Measurements from ENCODE around the gene TMEM255B.
"Not testable (repeated sequence)": the region's sequence is repeated elsewhere in the genome, so short reads cannot be mapped to it uniquely, and the experiment has no call there.

Gene TMEM255B

GRCh38 chr13:113791226-113791625 is 32.2 kb downstream of the TMEM255B start:
- DNase-seq: no peak

DNA sequence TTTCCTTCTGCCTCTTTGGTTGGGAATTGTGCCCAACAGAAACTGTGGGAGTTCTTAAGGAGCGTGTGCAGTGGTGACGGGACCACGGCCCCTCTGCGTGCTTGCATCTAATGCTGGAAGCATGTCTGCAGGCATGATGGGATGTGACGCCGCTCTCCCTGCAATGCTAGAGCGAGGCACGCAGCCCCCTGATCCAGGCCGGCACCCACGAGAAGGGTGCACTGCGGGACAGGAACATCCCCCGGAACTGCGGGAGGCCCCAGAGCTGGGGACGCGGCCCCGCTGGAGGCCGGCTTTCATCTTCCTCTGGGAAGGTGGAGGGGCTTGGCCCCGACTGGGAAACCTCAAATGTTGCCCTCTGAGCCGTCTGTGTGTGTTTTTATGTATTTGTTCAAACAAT is 32.7 kb downstream of the TMEM255B start:
- no peak for DNase-seq

DNA sequence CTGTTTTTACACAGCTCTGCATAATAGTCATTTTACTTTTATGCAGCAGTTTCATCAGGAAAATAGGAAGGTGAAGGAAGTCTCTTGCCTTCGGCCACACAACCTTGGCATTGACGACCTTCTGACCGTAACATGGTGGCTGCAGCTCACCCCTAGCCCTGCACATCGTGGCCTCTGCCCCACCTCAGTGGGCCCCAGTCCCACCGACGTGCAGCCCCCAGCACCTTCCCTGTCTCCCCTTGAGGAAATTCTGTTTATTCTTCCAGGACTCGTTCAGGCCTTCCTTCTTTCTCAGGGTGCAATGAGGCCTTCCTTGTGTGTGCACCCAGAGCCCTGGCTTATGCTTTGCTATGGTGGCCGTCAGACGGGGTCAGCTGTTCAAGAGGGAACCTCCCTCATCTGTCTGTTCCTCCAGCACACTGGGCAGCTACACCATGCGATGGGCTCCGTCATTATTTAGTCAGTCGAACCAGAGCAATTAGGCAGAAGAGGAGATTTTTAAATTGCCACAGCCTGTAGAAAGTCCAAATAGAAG is 33.3 kb downstream of the TMEM255B start:
- no peak for DNase-seq

DNA sequence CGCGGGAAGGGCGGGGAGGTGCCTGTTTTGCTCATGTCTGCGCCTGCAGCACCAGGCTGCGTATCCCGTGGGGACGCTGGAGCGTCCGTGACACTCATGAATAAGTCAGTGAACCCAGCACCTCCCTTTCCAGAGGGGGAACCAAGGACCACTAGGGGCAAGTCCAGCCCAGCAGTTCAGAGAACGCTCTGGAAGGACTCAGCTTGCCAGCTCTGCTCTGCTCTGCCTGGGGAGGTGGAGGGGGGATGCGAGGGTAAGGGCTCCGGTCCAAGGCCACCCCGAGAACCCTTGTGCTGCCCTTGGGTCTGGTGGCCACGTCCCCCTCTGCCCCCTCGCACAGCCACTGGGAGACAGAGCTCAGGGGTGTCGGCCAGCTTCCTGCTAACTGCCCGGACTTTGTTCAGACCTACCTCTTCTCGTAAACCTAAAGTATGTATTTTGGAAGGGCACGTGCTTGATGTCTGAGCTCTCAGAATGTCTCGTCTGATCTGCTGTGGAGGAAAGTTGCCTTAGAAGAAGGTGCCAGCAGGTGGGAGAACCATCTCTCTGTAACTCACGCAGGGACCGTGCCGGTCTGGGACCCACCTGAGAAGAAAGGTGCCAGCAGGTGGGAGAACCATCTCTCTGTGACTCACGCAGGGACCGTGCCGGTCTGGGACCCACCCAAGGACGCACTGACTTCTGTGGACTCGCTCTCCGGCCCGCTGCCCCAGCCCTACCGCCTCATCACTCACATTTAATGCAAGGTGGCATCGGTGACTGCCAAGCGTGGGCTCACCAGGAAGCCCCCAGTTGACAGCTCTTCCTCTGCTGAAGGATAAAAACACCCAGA is 34.1 kb downstream of the TMEM255B start:
- no peak for DNase-seq

GRCh38 chr13:113793718-113794085 is 34.7 kb downstream of the TMEM255B start:
- DNase-seq: no peak

DNA sequence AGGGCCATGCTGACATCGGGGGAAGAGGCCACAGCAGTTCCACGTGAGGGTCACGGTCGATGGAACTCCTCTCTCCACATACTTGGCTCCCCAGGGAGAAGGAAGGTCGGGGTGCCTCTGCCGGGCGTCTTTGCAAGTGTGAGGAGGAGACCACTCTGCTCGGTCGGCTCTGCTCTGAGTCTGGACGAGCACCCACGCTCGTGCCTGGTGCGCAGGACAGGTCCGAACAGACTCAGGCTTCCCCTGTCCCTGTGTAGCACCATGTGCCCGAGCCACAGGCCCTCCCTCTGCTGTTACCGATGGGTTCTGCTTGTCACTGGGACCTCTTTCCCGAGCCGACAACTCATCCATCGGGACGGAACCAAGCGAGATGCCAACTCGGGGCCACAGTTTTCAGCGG is 35.1 kb downstream of the TMEM255B start:
- DNase-seq: no peak

DNA sequence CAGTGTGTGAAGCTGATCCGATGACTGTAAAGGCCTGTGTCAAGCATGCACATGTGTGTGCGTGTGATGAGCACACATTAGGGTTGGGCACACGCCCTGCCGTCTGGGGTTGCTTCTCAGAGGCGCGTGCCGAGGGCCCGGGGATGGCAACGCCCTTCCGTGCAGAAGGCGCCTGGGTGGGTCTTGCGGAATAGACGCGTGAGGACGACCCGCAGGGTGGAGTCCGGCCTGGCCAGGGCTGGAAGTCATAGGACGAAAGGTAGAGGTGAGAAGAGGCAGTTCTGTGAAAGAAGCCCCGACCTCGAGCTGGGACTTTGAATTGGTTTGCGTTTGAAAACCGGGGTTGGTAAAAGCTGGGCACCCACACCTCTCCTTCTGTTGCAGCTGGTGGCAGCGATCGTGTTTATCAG is 35.7 kb downstream of the TMEM255B start:
- no peak for DNase-seq

- not testable (repeated sequence) for DNase-seq
Observed at GRCh38 chr13:113795362-113795761, 36.3 kb downstream of the TMEM255B start.

GRCh38 chr13:113796211-113796963 is 37.4 kb downstream of the TMEM255B start:
- DNase-seq: no peak

DNA sequence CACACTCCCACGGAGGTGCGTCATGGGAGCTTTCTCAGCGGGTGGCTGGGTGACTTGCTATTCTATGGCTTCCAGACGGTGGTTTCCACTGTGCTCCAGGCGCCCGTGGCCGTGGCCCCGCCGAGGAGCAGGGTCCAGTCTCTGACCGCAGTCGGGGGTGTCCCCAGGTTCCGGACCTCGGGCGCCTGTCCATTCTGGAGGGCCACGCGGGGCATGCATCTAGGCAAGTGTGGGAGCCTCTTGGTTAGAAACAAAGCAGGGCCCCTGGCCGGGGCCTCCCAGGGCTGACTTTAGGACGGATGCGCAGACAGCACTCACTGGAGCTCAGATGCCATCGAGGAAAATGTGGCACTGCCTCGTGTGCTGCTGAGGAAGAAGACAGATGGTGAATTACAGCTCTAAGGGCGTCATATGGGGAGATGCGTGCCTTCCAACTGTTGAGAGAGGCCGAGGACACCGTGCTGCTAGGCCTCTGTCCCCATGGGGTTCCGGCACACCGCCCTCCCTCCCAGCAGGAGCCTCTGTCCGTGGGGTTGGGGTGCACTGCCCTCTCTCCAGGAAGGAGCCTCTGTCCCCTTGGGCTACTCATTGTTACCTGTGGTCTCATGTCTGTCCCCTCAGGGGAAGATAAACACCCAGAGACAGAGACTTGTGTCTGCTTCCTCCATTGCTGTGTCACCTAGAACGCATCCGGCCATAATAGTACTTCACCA is 38.1 kb downstream of the TMEM255B start:
- no peak for DNase-seq

DNA sequence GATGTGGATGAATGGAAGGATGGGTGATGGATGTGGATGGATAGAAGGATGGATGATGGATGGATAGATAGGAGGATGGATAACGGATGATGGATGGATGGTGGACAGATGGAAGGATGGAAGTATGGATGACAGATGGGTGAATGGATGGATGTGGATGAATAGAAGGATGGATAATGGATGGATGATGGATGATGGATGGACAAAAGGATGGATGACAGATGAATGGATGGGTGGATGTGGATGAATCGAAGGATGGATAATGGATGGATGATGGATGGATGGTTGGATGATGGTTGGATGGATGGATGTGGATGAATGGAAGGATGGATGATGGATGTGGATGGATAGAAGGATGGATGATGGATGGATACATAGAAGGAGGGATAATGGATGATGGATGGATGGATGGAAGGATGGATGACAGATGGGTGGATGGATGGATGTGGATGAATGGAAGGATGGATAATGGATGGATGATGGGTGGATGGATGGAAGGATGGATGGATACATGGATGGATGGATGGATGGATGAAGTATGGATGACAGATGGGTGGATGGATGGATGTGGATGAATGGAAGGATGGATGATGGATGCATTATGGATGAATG is 39.3 kb downstream of the TMEM255B start:
- DNase-seq: no peak

GRCh38 chr13:113800576-113800926 is 41.5 kb downstream of the TMEM255B start:
- no peak for DNase-seq

GRCh38 chr13:113801289-113801961 is 42.4 kb downstream of the TMEM255B start:
- DNase-seq: no peak

DNA sequence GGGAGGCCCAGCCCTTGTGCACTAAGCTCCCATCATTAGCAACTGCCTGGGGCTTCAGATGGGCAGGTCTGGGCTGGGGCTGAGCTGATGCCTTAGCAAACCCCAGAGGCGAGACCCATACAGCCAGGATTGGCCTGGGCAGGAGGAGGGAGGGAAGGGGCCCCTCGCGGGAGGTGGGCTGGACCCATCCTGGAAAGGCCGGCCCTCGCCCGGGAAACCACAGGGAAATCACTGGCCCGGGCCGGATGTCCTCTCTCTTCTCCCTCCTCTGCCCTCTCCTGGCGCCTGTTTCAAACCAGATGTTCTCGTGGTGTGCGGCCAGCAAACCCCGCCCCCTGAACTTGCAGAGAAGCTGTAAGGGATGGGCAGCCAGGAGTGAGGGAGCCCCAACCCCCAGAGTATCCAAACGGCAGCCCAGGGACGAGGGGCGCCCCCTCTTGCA is 43.1 kb downstream of the TMEM255B start:
- no peak for DNase-seq

- DNase-seq: no peak
Observed at GRCh38 chr13:113802761-113803160, 43.7 kb downstream of the TMEM255B start.

- DNase-seq: no peak
Observed at GRCh38 chr13:113803409-113804016, 44.5 kb downstream of the TMEM255B start.

DNA sequence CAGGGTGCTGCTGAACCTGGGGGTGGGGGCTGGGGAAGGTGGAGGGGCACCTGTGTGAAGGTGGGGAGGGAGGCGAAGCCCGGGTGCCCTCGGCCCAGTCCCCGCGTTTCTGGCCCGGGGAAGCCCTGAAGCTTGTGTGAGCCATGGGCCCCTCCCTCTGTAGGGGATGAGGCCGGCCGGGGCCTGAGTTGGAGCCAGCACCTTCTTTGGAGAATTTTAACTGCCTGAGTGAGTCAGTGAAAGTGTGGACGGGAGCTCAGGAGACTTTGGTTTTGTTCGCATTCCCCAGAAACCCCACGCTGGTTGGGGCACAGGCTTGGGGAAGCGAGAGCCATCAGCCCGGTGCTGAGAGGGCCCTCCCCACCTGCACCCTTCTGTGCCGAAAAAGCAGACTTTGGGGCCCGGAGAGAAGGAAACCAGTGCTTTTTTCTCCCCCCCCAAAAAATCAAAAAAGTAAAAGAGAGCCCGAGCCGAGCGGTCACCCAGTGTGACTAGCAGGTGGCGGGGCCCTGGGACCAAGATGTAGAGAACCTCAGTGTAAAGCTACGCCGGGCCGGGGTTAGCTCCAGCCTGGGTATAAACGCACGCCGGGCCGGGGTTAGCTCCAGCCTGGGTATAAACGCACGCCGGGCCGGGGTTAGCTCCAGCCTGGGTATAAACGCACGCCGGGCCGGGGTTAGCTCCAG is 45.1 kb downstream of the TMEM255B start:
- no peak for DNase-seq

DNA sequence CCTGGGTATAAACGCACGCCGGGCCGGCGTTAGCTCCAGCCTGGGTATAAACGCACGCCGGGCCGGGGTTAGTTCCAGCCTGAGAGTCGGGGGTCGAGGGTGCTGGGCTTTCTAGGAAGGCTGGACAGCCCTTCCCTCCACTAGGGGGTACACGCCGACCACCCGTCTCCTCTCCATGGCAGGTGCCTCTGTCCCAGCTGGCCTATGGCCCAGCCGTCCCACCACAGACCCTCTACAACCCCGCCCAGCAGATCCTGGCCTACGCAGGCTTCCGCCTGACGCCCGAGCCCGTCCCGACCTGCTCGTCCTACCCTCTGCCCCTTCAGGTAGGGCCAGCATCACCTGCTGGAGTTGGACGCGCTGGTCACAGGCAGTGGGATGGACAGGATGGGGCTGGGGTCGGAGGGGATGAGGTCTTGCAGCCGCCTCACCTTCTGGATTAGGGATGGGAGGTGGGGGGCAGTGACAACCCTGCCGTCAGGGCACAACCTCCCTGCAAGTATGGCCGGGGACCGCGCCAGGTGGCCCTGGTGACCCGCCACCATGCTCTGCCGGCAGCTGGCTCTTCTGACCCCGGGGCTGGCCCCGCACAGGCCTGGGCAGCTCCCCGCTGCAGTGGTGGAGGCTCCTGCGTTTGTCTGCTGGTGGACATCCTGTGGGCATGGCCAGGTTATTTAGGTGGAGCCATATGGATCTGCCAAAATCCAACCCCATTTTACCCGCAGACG is 45.8 kb downstream of the TMEM255B start:
- no peak for DNase-seq

DNA sequence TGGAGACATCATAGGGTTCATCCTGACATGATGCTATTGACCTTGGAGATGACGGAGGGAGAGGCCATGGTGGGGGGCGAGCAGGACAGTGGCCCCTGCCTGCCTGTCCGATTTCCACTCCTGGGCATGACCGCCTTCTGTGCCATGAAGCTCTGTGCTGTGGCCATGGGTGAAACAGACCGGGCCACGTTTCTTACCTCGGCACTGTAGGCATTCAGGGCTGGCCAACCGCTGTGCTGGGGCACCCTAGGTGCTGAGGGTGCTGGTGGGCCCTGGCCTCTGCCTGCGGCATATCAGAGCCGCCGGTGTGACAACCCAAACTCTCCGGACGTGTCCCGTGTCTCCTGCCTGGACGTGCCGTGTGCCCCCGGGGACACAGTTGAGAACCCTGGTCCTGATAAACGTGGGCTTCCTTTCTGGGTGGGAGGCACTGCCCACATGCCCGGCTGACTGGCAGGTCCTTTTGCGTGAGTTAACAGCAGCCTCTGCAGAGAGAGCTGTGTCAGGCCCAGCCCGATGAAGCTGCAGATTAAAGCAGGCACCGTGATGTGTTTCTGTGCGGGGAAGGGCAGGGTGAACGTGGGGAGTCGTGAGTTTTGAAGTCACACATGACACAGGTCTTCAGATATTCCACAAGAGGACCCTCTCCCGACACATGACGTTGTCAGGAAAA is 46.5 kb downstream of the TMEM255B start:
- DNase-seq: no peak

- DNase-seq: no peak
Observed at GRCh38 chr13:113806104-113806471, 47.1 kb downstream of the TMEM255B start.
